Mesothelial cell of epicardium (in vitro differentiated cells): ENCODE results near the gene TMEM41B. TPM values are rescaled to one million over a fixed set of nuclear protein-coding genes. Genes with fewer than 3 reads are reported as not detected.
"Not testable (repeated sequence)": the region's sequence is repeated elsewhere in the genome, so short reads cannot be mapped to it uniquely, and the experiment has no call there.

Experiments
- DNase-seq, 2 experiments: peaks; one replicate each; pipeline ENCODE4 v3.0.0; 2021; ENCODE audit warnings: low spot score in 2 of 2; ENCODE audit not compliant: unreplicated experiment in 2 of 2
- H3K27ac Mint-ChIP-seq: 2 replicates; pipeline ENCODE4 v1.8.0; 2021; ENCODE audit warnings: mixed read lengths
- H3K27me3 Mint-ChIP-seq: 2 replicates; pipeline ENCODE4 v1.8.0; 2021; ENCODE audit warnings: low read depth, mixed read lengths
- H3K36me3 Mint-ChIP-seq: 2 replicates; pipeline ENCODE4 v1.8.0; 2021; ENCODE audit warnings: mixed read lengths
- H3K4me1 Mint-ChIP-seq: 2 replicates; pipeline ENCODE4 v1.8.0; 2021; ENCODE audit warnings: mixed read lengths
- H3K4me3 Mint-ChIP-seq: 2 replicates; pipeline ENCODE4 v1.8.0; 2021; ENCODE audit warnings: mild to moderate bottlenecking, moderate library complexity, mixed read lengths
- H3K9me3 Mint-ChIP-seq: 2 replicates; pipeline ENCODE4 v1.8.0; 2021; ENCODE audit warnings: mixed read lengths
- total RNA-seq: library from RNA; stranded (reverse); gene quantifications from 3 replicates; pipeline ENCODE4 v1.2.1, GENCODE V29; 2021
- TF ChIP-seq, protein P1 (sequence below): fragments of 200-600 bp; sonication (generic); IDR thresholded peaks from one replicate; pipeline ENCODE4 v1.5.0; 2021; ENCODE audit warnings: antibody characterized with exemption; ENCODE audit not compliant: unreplicated experiment

The TMEM41B gene
- total RNA-seq, 1 donor from 2014 or later: 64.5 TPM

DNA sequence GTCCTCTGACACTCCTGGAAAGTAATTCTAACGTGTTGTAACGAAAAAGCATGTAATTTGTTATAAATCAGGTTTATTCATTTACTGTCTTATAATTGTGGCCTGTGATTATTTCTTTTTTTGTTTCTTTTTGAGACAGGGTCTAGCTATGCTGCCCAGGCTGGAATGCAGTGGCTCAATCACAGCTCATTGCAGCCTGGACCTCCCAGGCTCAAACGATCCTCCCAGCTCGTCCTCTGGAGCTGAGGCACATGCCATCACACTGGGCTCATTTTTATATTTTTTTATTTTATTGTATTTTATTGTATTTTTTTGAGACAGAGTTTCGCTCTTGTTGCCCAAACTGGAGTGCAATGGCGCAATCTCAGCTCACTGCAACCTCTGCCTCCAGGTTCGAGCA, 65.1 kb downstream of the TMEM41B start:
- no peak overlapping the region for H3K4me3 Mint-ChIP-seq
- H3K27me3 Mint-ChIP-seq: no peaks in the 10 kb centered on the region
- H3K9me3 Mint-ChIP-seq: no peaks in the 10 kb centered on the region
- no peak overlapping the region for H3K27ac Mint-ChIP-seq
- H3K4me1 Mint-ChIP-seq: peaks cover 10% of the 10 kb centered on the region
- peaks cover 3% of the 10 kb centered on the region for H3K36me3 Mint-ChIP-seq
- TF ChIP-seq, protein P1, sequence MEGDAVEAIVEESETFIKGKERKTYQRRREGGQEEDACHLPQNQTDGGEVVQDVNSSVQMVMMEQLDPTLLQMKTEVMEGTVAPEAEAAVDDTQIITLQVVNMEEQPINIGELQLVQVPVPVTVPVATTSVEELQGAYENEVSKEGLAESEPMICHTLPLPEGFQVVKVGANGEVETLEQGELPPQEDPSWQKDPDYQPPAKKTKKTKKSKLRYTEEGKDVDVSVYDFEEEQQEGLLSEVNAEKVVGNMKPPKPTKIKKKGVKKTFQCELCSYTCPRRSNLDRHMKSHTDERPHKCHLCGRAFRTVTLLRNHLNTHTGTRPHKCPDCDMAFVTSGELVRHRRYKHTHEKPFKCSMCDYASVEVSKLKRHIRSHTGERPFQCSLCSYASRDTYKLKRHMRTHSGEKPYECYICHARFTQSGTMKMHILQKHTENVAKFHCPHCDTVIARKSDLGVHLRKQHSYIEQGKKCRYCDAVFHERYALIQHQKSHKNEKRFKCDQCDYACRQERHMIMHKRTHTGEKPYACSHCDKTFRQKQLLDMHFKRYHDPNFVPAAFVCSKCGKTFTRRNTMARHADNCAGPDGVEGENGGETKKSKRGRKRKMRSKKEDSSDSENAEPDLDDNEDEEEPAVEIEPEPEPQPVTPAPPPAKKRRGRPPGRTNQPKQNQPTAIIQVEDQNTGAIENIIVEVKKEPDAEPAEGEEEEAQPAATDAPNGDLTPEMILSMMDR: no peak
- no peak for DNase-seq

DNA sequence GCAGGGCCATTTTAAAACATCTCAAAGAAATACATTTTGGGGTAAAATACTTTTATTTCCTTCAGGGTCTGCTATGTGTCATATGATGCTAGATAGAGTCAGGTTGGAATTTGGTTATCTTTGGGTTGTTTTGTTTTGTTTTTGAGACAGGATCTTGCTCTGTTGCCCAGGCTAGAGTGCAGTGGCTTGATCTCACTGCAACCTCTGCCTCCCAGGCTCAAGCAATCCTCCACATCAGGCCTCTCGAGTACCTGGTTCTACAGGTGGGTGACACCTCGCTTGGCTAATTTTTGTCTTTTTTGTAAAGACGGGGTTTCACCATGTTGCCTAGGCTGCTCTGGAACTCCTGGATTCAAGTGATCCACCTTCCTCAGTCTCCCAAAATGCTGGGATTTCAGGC, 66.5 kb downstream of the TMEM41B start:
- H3K9me3 Mint-ChIP-seq: no peaks in the 10 kb centered on the region
- H3K4me1 Mint-ChIP-seq: peaks cover 10% of the 10 kb centered on the region
- H3K27me3 Mint-ChIP-seq: no peaks in the 10 kb centered on the region
- H3K4me3 Mint-ChIP-seq: no peak overlapping the region
- DNase-seq: no peak
- H3K27ac Mint-ChIP-seq: peak overlapping the region; percentile 31
- TF ChIP-seq, protein P1: no peak
- H3K36me3 Mint-ChIP-seq: peaks cover 3% of the 10 kb centered on the region

DNA sequence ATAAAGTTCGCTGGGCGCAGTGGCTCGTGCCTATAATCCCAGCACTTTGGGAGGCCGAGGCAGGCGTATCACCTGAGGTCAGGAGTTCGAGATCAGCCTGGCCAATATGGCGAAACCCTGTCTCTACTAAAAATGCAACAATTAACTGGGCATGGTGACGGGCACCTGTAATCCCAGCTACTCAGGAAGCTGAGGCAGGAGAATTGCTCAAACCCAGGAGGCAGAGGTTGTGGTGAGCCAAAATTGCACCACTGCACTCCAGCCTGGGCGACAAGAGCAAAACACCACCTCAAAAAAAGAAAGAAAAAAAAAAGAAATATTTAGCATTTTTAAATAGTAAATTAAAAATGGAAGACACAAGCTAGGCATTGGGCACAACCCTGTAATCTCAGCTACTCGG, 78.2 kb downstream of the TMEM41B start:
- Mint-ChIP-seq H3K4me1 (peaks cover 14% of the 10 kb centered on the region), H3K36me3 (peaks cover 12% of the 10 kb centered on the region), H3K27ac (peak overlapping the region; percentile 50)
- H3K9me3 Mint-ChIP-seq, DNase-seq, H3K4me3 Mint-ChIP-seq, H3K27me3 Mint-ChIP-seq: not testable (repeated sequence)

DNA sequence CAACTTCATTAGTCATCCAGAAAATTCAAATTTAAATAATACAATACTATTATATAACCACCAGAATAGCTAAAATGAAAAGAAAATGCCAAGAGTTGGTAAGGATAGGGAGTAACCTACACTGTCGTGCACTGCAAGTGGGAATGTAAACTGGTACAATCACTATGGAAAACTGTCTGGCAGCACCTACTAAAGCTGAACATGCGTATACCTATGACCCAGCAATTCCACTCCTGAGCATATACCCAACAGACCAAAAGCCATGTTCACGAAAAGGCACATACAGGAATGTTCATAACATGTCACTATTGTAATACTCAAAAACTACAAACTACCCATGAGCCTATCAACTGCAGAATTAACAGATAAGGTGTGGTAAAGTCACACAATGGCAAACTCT, 81.9 kb downstream of the TMEM41B start:
- Mint-ChIP-seq H3K27ac (peak overlapping the region; percentile 2), H3K27me3 (no peaks in the 10 kb centered on the region), H3K4me3 (no peak overlapping the region), H3K4me1 (peaks cover 34% of the 10 kb centered on the region), H3K9me3 (peaks cover 10% of the 10 kb centered on the region), H3K36me3 (peaks cover 12% of the 10 kb centered on the region)
- TF ChIP-seq, protein P1: no peak
- no peak for DNase-seq

DNA sequence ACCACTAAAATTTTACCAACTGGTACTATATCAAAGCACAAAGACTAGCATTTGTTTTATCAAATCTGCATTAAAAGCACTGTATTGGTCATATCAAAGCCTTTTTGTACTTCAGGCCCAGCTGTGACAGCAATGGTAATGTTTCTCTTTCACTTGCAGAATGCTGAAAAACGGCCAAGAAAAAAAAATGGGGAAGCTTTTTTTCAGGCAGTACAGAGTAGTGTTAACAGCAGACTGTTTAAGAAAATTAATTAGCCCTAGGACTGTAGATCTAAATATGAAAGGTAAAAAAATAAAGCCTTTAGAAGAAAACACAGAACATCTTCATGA, 82.6 kb downstream of the TMEM41B start:
- peaks cover 34% of the 10 kb centered on the region for H3K4me1 Mint-ChIP-seq
- peak overlapping the region; percentile 96 for H3K27ac Mint-ChIP-seq
- peak overlapping the region; percentile 15 for H3K4me3 Mint-ChIP-seq
- TF ChIP-seq, protein P1: no peak
- no peak for DNase-seq
- H3K9me3 Mint-ChIP-seq: peaks cover 10% of the 10 kb centered on the region
- no peaks in the 10 kb centered on the region for H3K27me3 Mint-ChIP-seq
- H3K36me3 Mint-ChIP-seq: peaks cover 12% of the 10 kb centered on the region

Other genes starting within 250 kb of the TMEM41B start
- gene SCUBE2, start 223.0 kb downstream of the TMEM41B start, total RNA-seq: 1.1 to 1.7 TPM (median 1.5 TPM) in 3 replicates
- 84.9 to 89.6 TPM (median 85.5 TPM) in 3 replicates for gene DENND5A, start 49.2 kb downstream of the TMEM41B start, total RNA-seq
- gene IPO7, start 70.1 kb upstream of the TMEM41B start, total RNA-seq: 123 to 140 TPM (median 129 TPM) in 3 replicates
- 29.1 to 39.0 TPM (median 32.4 TPM) in 3 replicates for gene ZNF143, start 146.4 kb upstream of the TMEM41B start, total RNA-seq